Measurements from ENCODE around the gene FBLN2.

Gene FBLN2

GRCh38 chr3:13685721-13686120 lies 136.8 kb downstream of the FBLN2 start:
- DNase-seq (ENCODE audit: low spot score): no peak

- DNase-seq (ENCODE audit: low spot score): no peak
Measured at GRCh38 chr3:13686367-13687160, 137.6 kb downstream of the FBLN2 start.

- no peak for DNase-seq (ENCODE audit: low spot score)
Measured at GRCh38 chr3:13687517-13687943, 138.6 kb downstream of the FBLN2 start.
